ENCODE results near the gene SNX33. TPM values are rescaled to one million over a fixed set of nuclear protein-coding genes. Genes with fewer than 3 reads are reported as not detected.
A peak's percentile ranks its signal among the peaks of the same experiment; 100 is the strongest.
"Not testable (repeated sequence)": the region's sequence is repeated elsewhere in the genome, so short reads cannot be mapped to it uniquely, and the experiment has no call there.

Gene SNX33
- total RNA-seq, 1 donor from 2014 or later: 34.2 TPM

GRCh38 chr15:75662823-75663519 is 15.3 kb downstream of the SNX33 start:
- no peak for DNase-seq (ENCODE audit: low spot score)

- no peak for DNase-seq (ENCODE audit: low spot score)
Observed at GRCh38 chr15:75663931-75664421, 16.3 kb downstream of the SNX33 start.

GRCh38 chr15:75666823-75667501 is 19.2 kb downstream of the SNX33 start:
- peak; percentile 75 for DNase-seq (ENCODE audit: low spot score)

GRCh38 chr15:75669191-75669878 is 21.6 kb downstream of the SNX33 start:
- no peak for DNase-seq (ENCODE audit: low spot score)

- no peak for DNase-seq (ENCODE audit: low spot score)
Observed at GRCh38 chr15:75669879-75670212, 22.1 kb downstream of the SNX33 start.

GRCh38 chr15:75671730-75672602 is 24.3 kb downstream of the SNX33 start:
- no peak for DNase-seq (ENCODE audit: low spot score)

- no peak for DNase-seq (ENCODE audit: low spot score)
Observed at GRCh38 chr15:75672646-75673425, 25.1 kb downstream of the SNX33 start.

- DNase-seq (ENCODE audit: low spot score): peak; percentile 84
Observed at GRCh38 chr15:75673426-75674235, 25.9 kb downstream of the SNX33 start.

GRCh38 chr15:75674366-75674765 is 26.7 kb downstream of the SNX33 start:
- no peak for DNase-seq (ENCODE audit: low spot score)

GRCh38 chr15:75675579-75676404 is 28.1 kb downstream of the SNX33 start:
- DNase-seq (ENCODE audit: low spot score): no peak

GRCh38 chr15:75676688-75677464 is 29.2 kb downstream of the SNX33 start:
- no peak for DNase-seq (ENCODE audit: low spot score)

- DNase-seq (ENCODE audit: low spot score): no peak
Observed at GRCh38 chr15:75677465-75678323, 30.0 kb downstream of the SNX33 start.

- not testable (repeated sequence) for DNase-seq (ENCODE audit: low spot score)
Observed at GRCh38 chr15:75678324-75678690, 30.6 kb downstream of the SNX33 start.

GRCh38 chr15:75680007-75680789 is 32.5 kb downstream of the SNX33 start:
- DNase-seq (ENCODE audit: low spot score): no peak

- no peak for DNase-seq (ENCODE audit: low spot score)
Observed at GRCh38 chr15:75682181-75683135, 34.7 kb downstream of the SNX33 start.

All from ureter (tissue), 1 donor.